ENCODE results near the gene BICD1. TPM values are rescaled to one million over a fixed set of nuclear protein-coding genes. Genes with fewer than 3 reads are reported as not detected.

The BICD1 gene
- total and polyA plus RNA-seq, 2 of the 13 experiments (the other 11 are each of a cell fraction or from before 2014, with no cell fraction given): 4.5 to 5.2 TPM

- in situ Hi-C loops (cut with HindIII; ENCODE audit: extremely low pct_ligation_motif_present, low pct_unique_long_range_greater_than_20kb): no loop called here
- Histone ChIP-seq H3K4me3 (replicated peaks in 1 of 3; ENCODE audit: insufficient read depth in 1 of 3, low read depth in 2 of 3, low read length in 3 of 3) (no peak overlapping the region), H3K27ac (ENCODE audit: extremely low read length, insufficient read depth, low read length) (no peak overlapping the region), H2AFZ (ENCODE audit: low read length) (no peak overlapping the region), H3K9ac (ENCODE audit: insufficient read depth, low read depth, low read length) (no peak overlapping the region), H4K20me1 (ENCODE audit: insufficient read depth, low read length) (no peaks in the 10 kb centered on the region), H3K36me3 (replicated peaks in 1 of 2; ENCODE audit: control insufficient read depth in 1 of 2, insufficient read depth in 2 of 2, low read length in 2 of 2) (no peaks in the 10 kb centered on the region), H3K9me3 (ENCODE audit: low read length) (no peaks in the 10 kb centered on the region), H3K4me2 (ENCODE audit: low read depth, low read length) (no peak overlapping the region), H3K4me1 (ENCODE audit: insufficient read depth, low read length) (peaks cover under 1% of the 10 kb centered on the region; the same call in 1 of the 2 replicates), H3K27me3 (ENCODE audit: control insufficient read depth in 1 of 2, insufficient read depth in 2 of 2, low read length in 2 of 2) (no peaks in the 10 kb centered on the region), H3K79me2 (ENCODE audit: insufficient read depth, low read length) (no peaks in the 10 kb centered on the region)
- ChIA-PET POLR2A (no interaction called here), CTCF (ENCODE audit: low intra/inter-chr PET ratio, low total read pairs) (no interaction called here)
- BruUV-seq (replicated peaks): no TSS peak
- 21% methylated on average over 4 of the region's 4 CpGs for WGBS (ENCODE audit: low lambda C conversion rate)
- no peak for FAIRE-seq
- DNase-seq (ENCODE audit: low spot score): no peak
- ATAC-seq: no peak
- intact Hi-C loops (cut with micrococcal nuclease; ENCODE audit: unreplicated experiment): no loop called here
- no peak for TF ChIP-seq MATR3 (CRISPR knock-in tag; IDR thresholded peaks at IDR 0.05)
- TF ChIP-seq ZNF281 (CRISPR knock-in tag; IDR thresholded peaks at IDR 0.05; ENCODE audit: borderline replicate concordance): no peak
- no peak for TF ChIP-seq NFIC (IDR thresholded peaks at IDR 0.05; ENCODE audit: low read length)
- no peak for TF ChIP-seq FOXP1 (IDR thresholded peaks at IDR 0.05)
- TF ChIP-seq FOXP1 (CRISPR knock-in tag; IDR thresholded peaks at IDR 0.05): no peak
- TF ChIP-seq MAFF (IDR thresholded peaks at IDR 0.05; ENCODE audit: low read depth, low read length): no peak
- TF ChIP-seq ATAD3A (CRISPR knock-in tag; IDR thresholded peaks at IDR 0.05): no peak
- no peak for TF ChIP-seq THAP8 (CRISPR knock-in tag; IDR thresholded peaks at IDR 0.05; ENCODE audit: borderline replicate concordance)
- TF ChIP-seq TFDP1 (CRISPR knock-in tag; IDR thresholded peaks at IDR 0.05; ENCODE audit: borderline replicate concordance): no peak
- TF ChIP-seq HMGXB3 (CRISPR knock-in tag; IDR thresholded peaks at IDR 0.05; ENCODE audit: borderline replicate concordance): no peak
- no peak for TF ChIP-seq ZBTB42 (CRISPR knock-in tag; IDR thresholded peaks at IDR 0.05)
- no peak for TF ChIP-seq POGK (CRISPR knock-in tag; conservative IDR thresholded peaks at IDR 0.05)
- TF ChIP-seq ZFP36L1 (CRISPR knock-in tag; IDR thresholded peaks at IDR 0.05): no peak
- no peak for TF ChIP-seq TCF12 (IDR thresholded peaks at IDR 0.05)
- TF ChIP-seq TCF12 (CRISPR knock-in tag; IDR thresholded peaks at IDR 0.05): no peak
These were observed 6.3 kb upstream of the BICD1 start for GRCh38 chr12:32100361-32100760.

Data from HepG2 (cell line).